SKM-1 treated with dmso at 0.1 percent for 144 hours (cell line): ENCODE results near the gene POU3F3.

Experiments
- DNase-seq: peaks from one replicate; lab custom pipeline; 2025; ENCODE audit not compliant: unreplicated experiment; lab: John Stamatoyannopoulos, UW

POU3F3 gene

DNA sequence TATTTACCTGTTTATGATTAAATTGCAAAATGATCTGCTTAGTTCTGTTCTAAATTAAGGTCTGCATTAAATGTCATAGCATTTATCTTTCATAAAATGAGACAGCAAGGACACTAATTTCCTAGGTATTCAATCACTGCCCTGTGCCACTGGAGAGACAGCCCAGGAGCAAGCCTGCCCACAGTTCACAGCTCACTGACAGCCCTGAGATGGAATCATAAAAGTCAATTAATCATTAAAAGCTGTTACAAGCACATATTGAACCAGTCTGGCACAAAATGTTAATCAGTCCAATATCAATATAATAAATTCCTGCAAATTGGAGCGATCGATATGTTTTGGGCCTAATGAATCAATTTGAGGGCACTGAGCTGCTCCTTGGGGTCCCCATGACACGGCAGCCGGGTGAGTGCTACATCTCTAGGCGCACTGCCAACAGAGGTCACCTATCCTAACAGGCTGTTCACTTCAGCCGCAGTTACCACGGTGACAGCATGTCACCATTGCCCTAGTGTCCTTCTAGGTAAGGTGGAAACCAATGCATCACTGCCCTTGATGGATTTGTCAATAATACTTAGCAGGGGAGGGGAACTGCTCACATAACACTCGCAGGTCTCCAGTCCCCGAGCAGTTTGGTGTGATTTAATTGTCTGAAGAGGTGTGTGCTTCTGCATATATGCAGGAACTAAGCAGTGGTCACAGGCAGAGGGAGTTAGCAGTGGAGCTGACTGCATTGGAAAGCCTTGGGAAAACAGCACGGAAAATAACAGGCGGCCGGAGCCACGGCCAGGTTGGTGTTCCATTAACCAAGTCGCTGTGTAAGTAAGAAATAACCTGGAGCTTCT lies 47.3 kb downstream of the POU3F3 start:
- no peak for DNase-seq

DNA sequence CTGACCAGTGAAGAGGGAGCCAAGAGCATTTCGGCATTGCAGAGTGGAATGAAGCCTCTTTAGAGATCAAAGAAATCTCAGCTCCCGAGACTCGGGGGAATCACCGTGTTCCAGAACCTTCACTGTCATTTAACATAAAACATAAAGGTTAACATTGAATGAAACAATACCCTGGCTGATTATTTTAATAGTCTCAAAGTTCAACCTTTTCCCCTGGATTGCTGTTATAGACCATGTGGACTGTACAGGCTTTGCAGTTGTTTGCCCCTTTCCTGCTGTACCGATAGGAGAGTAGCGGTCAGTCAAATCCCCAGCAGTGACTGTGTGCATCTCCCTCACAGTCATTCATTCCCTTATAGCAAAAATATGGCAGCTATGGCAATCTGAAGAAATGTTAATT lies 48.4 kb downstream of the POU3F3 start:
- no peak for DNase-seq
